GM12878 (cell line): ENCODE measurements around the gene KRTAP2-4. TPM values are rescaled to one million over a fixed set of nuclear protein-coding genes. Genes with fewer than 3 reads are reported as not detected.
"Not testable (repeated sequence)": the region's sequence is repeated elsewhere in the genome, so short reads cannot be mapped to it uniquely, and the experiment has no call there.

ENCODE experiments used
- ATAC-seq: fragments of 200-7000 bp; cut with Tn5 transposase; 3 replicates; pipeline ENCODE4 v1.9.1; 2020; ENCODE audit warnings: mild to moderate bottlenecking, moderate library complexity
- BruUV-seq: library from RNA; stranded (reverse); fragments of 400-500 nt; replicated peaks from 2 replicates; lab custom pipeline; 2021; lab: Mats Ljungman, UMichigan
- CTCF ChIA-PET: fragments of 300-600 bp; sonication (Branson Sonifier 250); formaldehyde crosslinking; extraction: SDS; loops from one replicate; lab custom pipeline; 2021; ENCODE audit warnings: inconsistent platforms; lab: Yijun Ruan, JAX
- POLR2A ChIA-PET: fragments of 350-600 bp; formaldehyde crosslinking; extraction: SDS; loops from one replicate; lab custom pipeline; 2021; ENCODE audit warnings: inconsistent platforms; lab: Charles Lee
- RAD21 ChIA-PET: fragments of 300-600 bp; sonication (Branson Sonifier 250); formaldehyde crosslinking; loops from one replicate; lab custom pipeline; 2023; ENCODE audit warnings: antibody characterized with exemption; ENCODE audit not compliant: unreplicated experiment; lab: Charles Lee
- SMC1A ChIA-PET: fragments of 300-600 bp; sonication (Branson Sonifier 250); formaldehyde crosslinking; loops from one replicate; lab custom pipeline; 2023; ENCODE audit not compliant: unreplicated experiment, uncharacterized antibody; lab: Charles Lee
- DNase-seq: peaks from one replicate; pipeline ENCODE4 v3.0.0-alpha.2; 2011; ENCODE audit warnings: low read depth, low spot score
- FAIRE-seq: peaks from 3 replicates; lab custom pipeline; 2011; peaks lifted over from hg19 to GRCh38; lab: Jason Lieb, UNC
- H2AFZ ChIP-seq: 2 replicates; pipeline ENCODE4 v1.6.0; 2011; ENCODE audit warnings: low read depth, low read length, control low read depth; ENCODE audit not compliant: control insufficient read depth
- H3K27ac ChIP-seq: 2 replicates; pipeline ENCODE4 v1.5.1; 2011; ENCODE audit warnings: control low read depth; ENCODE audit not compliant: control insufficient read depth, insufficient read depth
- H3K27me3 ChIP-seq, 2 experiments: replicated peaks in 1 of 2; 2 replicates each; pipeline versions ENCODE4 v1.6.0 to v1.6.1; 2011; ENCODE audit warnings: low read length in 1 of 2; ENCODE audit not compliant: control insufficient read depth in 2 of 2, insufficient read depth in 2 of 2
- H3K36me3 ChIP-seq, 2 experiments: 2 replicates each; pipeline ENCODE4 v1.5.1; 2011; ENCODE audit warnings: low read length in 1 of 2; ENCODE audit not compliant: control insufficient read depth in 2 of 2, insufficient read depth in 2 of 2
- H3K4me1 ChIP-seq: 2 replicates; pipeline ENCODE4 v1.6.1; 2011; ENCODE audit warnings: mild to moderate bottlenecking, low read length, moderate library complexity, mixed read lengths; ENCODE audit not compliant: control insufficient read depth, insufficient read depth
- H3K4me2 ChIP-seq: 2 replicates; pipeline ENCODE4 v1.6.0; 2011; ENCODE audit warnings: control low read depth; ENCODE audit not compliant: control insufficient read depth, insufficient read depth
- H3K4me3 ChIP-seq: fragments of 200-600 bp; sonication (generic); 2 replicates; pipeline ENCODE4 v1.5.1; 2016
- H3K79me2 ChIP-seq: 2 replicates; pipeline ENCODE4 v1.6.0; 2011; ENCODE audit warnings: low read length; ENCODE audit not compliant: control insufficient read depth, insufficient read depth
- H3K9ac ChIP-seq: 2 replicates; pipeline ENCODE4 v1.8.0; 2011; ENCODE audit warnings: low read length, control low read depth, mixed read lengths; ENCODE audit not compliant: control insufficient read depth, insufficient read depth
- H3K9me3 ChIP-seq: replicated peaks from 3 replicates; pipeline ENCODE4 v1.5.1; 2011; ENCODE audit warnings: mild to moderate bottlenecking, low read length; ENCODE audit not compliant: control insufficient read depth, insufficient read depth
- H4K20me1 ChIP-seq: 2 replicates; pipeline ENCODE4 v1.6.0; 2011; ENCODE audit not compliant: control insufficient read depth, insufficient read depth
- ATF2 ChIP-seq: IDR thresholded peaks from 2 replicates; pipeline ENCODE4 v1.6.1; 2012; ENCODE audit warnings: low read length, inconsistent platforms
- MYB ChIP-seq: fragments of 150-350 bp; IDR thresholded peaks from 2 replicates; pipeline ENCODE4 v1.6.1; 2014; ENCODE audit warnings: mild to moderate bottlenecking, low read depth, low read length, borderline replicate concordance
- NFYA ChIP-seq: IDR thresholded peaks from 2 replicates; pipeline ENCODE4 v1.6.1; 2011; ENCODE audit warnings: low read depth, mild to moderate bottlenecking, low read length, improper control_type of control experiment, borderline replicate concordance
- WGBS: methylation state at CpG from one replicate; pipeline ENCODE4 v1.1.6; 2016; ENCODE audit warnings: low lambda C conversion rate; ENCODE audit not compliant: insufficient replicate concordance, insufficient coverage; ENCODE audit errors: missing lambda C conversion rate; 5-methylcytosine and 5-hydroxymethylcytosine counted together
- in situ Hi-C: fragments of 300-500 bp; cut with MboI; formaldehyde crosslinking; loops from 9 replicates; pipeline ENCODE4 v1.14.3; 2018; ENCODE audit warnings: mixed read lengths
- intact Hi-C: fragments of 100-400 bp; cut with micrococcal nuclease; formaldehyde crosslinking; loops from one replicate; pipeline ENCODE4 v1.14.2; 2022; ENCODE audit not compliant: unreplicated experiment
- polyA plus RNA-seq, 11 experiments: library from polyadenylated mRNA; depleted of rRNA in 4 of 11; unstranded in 6 of 11; stranded (reverse) in 5 of 11; fragments of >200 nt; fragmentation: Nextera tagmentation in 4 of 11; fragmentation: Illumina TruSeq in 1 of 11; extraction: Ambion mirVana in 4 of 11; extraction: Trizol in 1 of 11; gene quantifications; 1 replicate in 1 of 11; 2 replicates in 10 of 11; pipeline versions ENCODE4 v1.2.1 to v1.2.3, GENCODE V29; 2011 to 2016; ENCODE audit warnings: inconsistent platforms in 2 of 11, missing spikeins in 2 of 11, low read depth in 1 of 11
- total RNA-seq, 4 experiments: library from RNA; depleted of rRNA in 3 of 4; stranded (reverse); fragments of >200 nt in 3 of 4; fragmentation: Illumina TruSeq in 1 of 4; extraction: Trizol in 1 of 4; gene quantifications; 2 replicates each; pipeline versions ENCODE4 v1.2.1 to v1.2.3, GENCODE V29; 2013 to 2021

The KRTAP2-4 gene
- total and polyA plus RNA-seq, 10 of the 15 experiments (the other 5 are each of a cell fraction or from before 2014, with no cell fraction given): not detected

GRCh38 chr17:41037853-41038350, 27.8 kb downstream of the KRTAP2-4 start:
- intact Hi-C loops: no loop called here
- no peaks in the 10 kb centered on the region for H3K4me1 ChIP-seq
- CTCF ChIA-PET: no interaction called here

DNA sequence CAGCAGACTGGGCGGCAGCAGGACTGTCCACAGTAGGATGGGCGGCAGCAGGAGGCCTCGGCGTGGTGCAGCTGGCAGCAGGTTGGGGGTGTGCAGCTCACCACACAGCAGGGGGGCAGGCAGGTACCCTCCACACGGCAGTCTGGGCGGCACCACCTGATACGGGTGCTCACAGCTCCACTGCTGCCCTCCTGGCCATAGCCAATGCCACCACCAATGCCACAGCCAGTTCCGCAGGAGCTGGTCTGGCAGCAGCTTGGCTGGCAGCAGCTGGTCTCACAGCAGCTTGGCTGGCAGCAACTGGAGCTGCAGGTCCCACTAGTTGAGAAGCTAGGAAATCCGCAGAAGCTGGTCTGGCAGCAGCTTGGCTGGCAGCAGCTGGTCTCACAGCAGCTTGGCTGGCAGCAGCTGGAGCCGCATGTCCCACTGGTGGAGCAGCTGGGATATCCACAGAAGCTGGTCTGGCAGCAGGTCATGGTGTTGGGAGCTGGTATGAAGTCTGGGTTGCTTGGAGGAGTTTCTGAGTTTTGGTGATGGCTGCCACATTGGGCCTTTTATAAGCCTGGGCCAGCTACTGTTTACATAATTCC, 31.2 kb downstream of the KRTAP2-4 start, which contains the start of gene KRTAP1-3:
TSS of gene KRTAP1-3 (minus strand) at position 529 of the 590 bp plus-strand sequence. CDS start at position 476, 53 bp downstream.
- in situ Hi-C loops, H3K4me1 ChIP-seq, H3K9ac ChIP-seq, H3K27me3 ChIP-seq, POLR2A ChIA-PET, FAIRE-seq, DNase-seq, SMC1A ChIA-PET, H3K4me3 ChIP-seq, RAD21 ChIA-PET, H3K79me2 ChIP-seq, H4K20me1 ChIP-seq, H3K9me3 ChIP-seq, H2AFZ ChIP-seq, CTCF ChIA-PET, H3K27ac ChIP-seq, intact Hi-C loops, ATAC-seq, H3K36me3 ChIP-seq, BruUV-seq, H3K4me2 ChIP-seq: not testable (repeated sequence)
- 38% methylated on average over 10 of the region's 10 CpGs for WGBS

More at GRCh38 chr17:41037853-41038350, 27.8 kb downstream of the KRTAP2-4 start:
- no TSS peak for BruUV-seq
- Histone ChIP-seq H3K4me3 (no peak overlapping the region), H3K36me3 (no peaks in the 10 kb centered on the region), H3K4me2 (no peak overlapping the region), H3K79me2 (no peaks in the 10 kb centered on the region), H3K9ac (no peak overlapping the region), H3K27ac (no peak overlapping the region), H4K20me1 (no peaks in the 10 kb centered on the region), H3K9me3 (no peaks in the 10 kb centered on the region), H3K27me3 (no peaks in the 10 kb centered on the region), H2AFZ (no peak overlapping the region)
- SMC1A ChIA-PET: no interaction called here
- POLR2A ChIA-PET: no interaction called here
- TF ChIP-seq MYB (no peak), ATF2 (no peak), NFYA (no peak)
- no peak for ATAC-seq
- RAD21 ChIA-PET: no interaction called here
- in situ Hi-C loops: no loop called here
- WGBS: 38% methylated on average over 2 of the region's 2 CpGs
- no peak for DNase-seq
- FAIRE-seq: no peak
